Liver (tissue), 9 donors: ENCODE results near the gene FRMD4A. TPM values are rescaled to one million over a fixed set of nuclear protein-coding genes. Genes with fewer than 3 reads are reported as not detected.

Experiments
- DNase-seq: peaks from one replicate; pipeline ENCODE4 v3.0.0-alpha.2; 2017; ENCODE audit warnings: low spot score
- H3K27ac ChIP-seq, 2 donors: one replicate each; pipeline ENCODE4 v1.7.0; 2013; ENCODE audit warnings: inconsistent platforms in 2 of 2, low read length in 2 of 2, control low read depth in 1 of 2, low read depth in 1 of 2, mild to moderate bottlenecking in 1 of 2
- H3K27me3 ChIP-seq, 4 donors: one replicate each; pipeline versions ENCODE4 v1.6.1 to v1.7.0; 2013; ENCODE audit warnings: low read length in 3 of 4, inconsistent platforms in 1 of 4, mild to moderate bottlenecking in 1 of 4, moderate library complexity in 1 of 4; ENCODE audit not compliant: control insufficient read depth in 4 of 4, insufficient read depth in 4 of 4
- H3K36me3 ChIP-seq, 4 donors: one replicate each; pipeline versions ENCODE4 v1.6.1 to v1.7.0; 2013; ENCODE audit warnings: low read length in 3 of 4, mild to moderate bottlenecking in 3 of 4, low read depth in 1 of 4, moderate library complexity in 1 of 4; ENCODE audit not compliant: control insufficient read depth in 4 of 4, insufficient read depth in 3 of 4
- H3K4me1 ChIP-seq, 4 donors: one replicate each; pipeline versions ENCODE4 v1.6.1 to v1.7.0; 2013; ENCODE audit warnings: low read length in 3 of 4, mild to moderate bottlenecking in 3 of 4, moderate library complexity in 1 of 4; ENCODE audit not compliant: control insufficient read depth in 4 of 4, insufficient read depth in 4 of 4
- H3K4me3 ChIP-seq, 3 donors: one replicate each; pipeline versions ENCODE4 v1.6.1 to v1.7.0; 2013; ENCODE audit warnings: low read length in 3 of 3, control low read depth in 1 of 3, low read depth in 1 of 3, mild to moderate bottlenecking in 1 of 3
- H3K9ac ChIP-seq, 2 donors: one replicate each; pipeline ENCODE4 v1.7.0; 2013; ENCODE audit warnings: low read length in 2 of 2, mild to moderate bottlenecking in 2 of 2, moderate library complexity in 2 of 2, control low read depth in 1 of 2, low read depth in 1 of 2
- H3K9me3 ChIP-seq, 4 donors: one replicate each; pipeline versions ENCODE4 v1.6.1 to v1.7.0; 2013; ENCODE audit warnings: low read length in 3 of 4; ENCODE audit not compliant: control insufficient read depth in 4 of 4
- EGR1 ChIP-seq, 2 donors: IDR thresholded peaks; 2 replicates each; pipeline ENCODE4 v1.6.1; 2016 to 2018; ENCODE audit warnings: antibody characterized with exemption in 2 of 2, low read depth in 2 of 2
- FOXA1 ChIP-seq: IDR thresholded peaks from 2 replicates; pipeline ENCODE4 v1.6.1; 2016; ENCODE audit warnings: antibody characterized with exemption
- FOXA2 ChIP-seq: IDR thresholded peaks from 2 replicates; pipeline ENCODE4 v1.6.1; 2016; ENCODE audit warnings: antibody characterized with exemption
- GABPA ChIP-seq, 2 donors: IDR thresholded peaks in 1 of 2; conservative IDR thresholded peaks in 1 of 2; 2 replicates each; pipeline ENCODE4 v1.6.1; 2016; ENCODE audit warnings: antibody characterized with exemption in 2 of 2, mild to moderate bottlenecking in 1 of 2, moderate library complexity in 1 of 2
- HNF4A ChIP-seq, 2 donors: conservative IDR thresholded peaks; 2 replicates each; pipeline ENCODE4 v1.6.1; 2016; ENCODE audit warnings: antibody characterized with exemption in 2 of 2, mild to moderate bottlenecking in 2 of 2
- HNF4G ChIP-seq: IDR thresholded peaks from 2 replicates; pipeline ENCODE4 v1.6.1; 2016; ENCODE audit warnings: antibody characterized with exemption
- JUND ChIP-seq, 2 donors: IDR thresholded peaks; 2 replicates each; pipeline ENCODE4 v1.6.1; 2016; ENCODE audit warnings: antibody characterized with exemption in 2 of 2
- NR2F2 ChIP-seq: IDR thresholded peaks from 2 replicates; pipeline ENCODE4 v1.6.1; 2016; ENCODE audit warnings: antibody characterized with exemption
- RAD21 ChIP-seq, 2 donors: IDR thresholded peaks; 2 replicates each; pipeline ENCODE4 v1.6.1; 2016; ENCODE audit warnings: antibody characterized with exemption in 2 of 2, mild to moderate bottlenecking in 2 of 2
- RXRA ChIP-seq, 2 donors: IDR thresholded peaks; 2 replicates each; pipeline ENCODE4 v1.6.1; 2017 to 2018; ENCODE audit warnings: antibody characterized with exemption in 2 of 2, mild to moderate bottlenecking in 1 of 2
- SP1 ChIP-seq: IDR thresholded peaks from 2 replicates; pipeline ENCODE4 v1.6.1; 2018; ENCODE audit warnings: antibody characterized with exemption, mild to moderate bottlenecking
- TAF1 ChIP-seq: conservative IDR thresholded peaks from 2 replicates; pipeline ENCODE4 v1.6.1; 2016; ENCODE audit warnings: antibody characterized with exemption, mild to moderate bottlenecking
- YY1 ChIP-seq: IDR thresholded peaks from 2 replicates; pipeline ENCODE4 v1.6.1; 2016; ENCODE audit warnings: antibody characterized with exemption, mild to moderate bottlenecking
- WGBS: extraction: QIAGEN DNeasy Blood & Tissue Kit; methylation state at CpG from one replicate; pipeline ENCODE4 v1.1.7; 2013; 5-methylcytosine and 5-hydroxymethylcytosine counted together
- polyA plus RNA-seq, 2 donors: library from polyadenylated mRNA; stranded (reverse) in 1 of 2; unstranded in 1 of 2; fragments of 200-250 nt in 1 of 2; fragments of >200 nt in 1 of 2; fragmentation: Nextera tagmentation in 1 of 2; extraction: Ambion mirVana in 1 of 2; gene quantifications; one replicate each; pipeline versions ENCODE4 v1.2.1 to v1.2.3, GENCODE V29; 2013 to 2015
- total RNA-seq, 2 donors: library from RNA; depleted of rRNA; stranded (reverse); fragments of >200 nt; gene quantifications; one replicate each; pipeline ENCODE4 v1.2.3, GENCODE V29; 2014
- TF ChIP-seq, protein P1 (sequence below): IDR thresholded peaks from 2 replicates; pipeline ENCODE4 v1.6.1; 2016; ENCODE audit warnings: antibody characterized with exemption
- TF ChIP-seq, protein P2 (sequence below): IDR thresholded peaks from 2 replicates; pipeline ENCODE4 v1.6.1; 2016; ENCODE audit warnings: antibody characterized with exemption
- TF ChIP-seq, protein P3 (sequence below): fragments of 150-350 bp; IDR thresholded peaks from 2 replicates; pipeline ENCODE4 v1.5.1; 2017; ENCODE audit warnings: improper control_type of control experiment, low read depth, low read length; ENCODE audit not compliant: missing input control
- TF ChIP-seq, protein P4 (sequence below): IDR thresholded peaks from 2 replicates; pipeline ENCODE4 v1.6.1; 2016; ENCODE audit warnings: antibody characterized with exemption, mild to moderate bottlenecking
- TF ChIP-seq, protein P5 (sequence below): IDR thresholded peaks from 2 replicates; pipeline ENCODE4 v1.6.1; 2016; ENCODE audit warnings: antibody characterized with exemption
- donor health status: healthy.
- donor health status: healthy.
- donor health status: healthy.
- donor health status: healthy.
- donor health status: healthy.

Gene FRMD4A
- total and polyA plus RNA-seq, 4 donors, result 8.2 to 34.3 (median 13.1) TPM

DNA sequence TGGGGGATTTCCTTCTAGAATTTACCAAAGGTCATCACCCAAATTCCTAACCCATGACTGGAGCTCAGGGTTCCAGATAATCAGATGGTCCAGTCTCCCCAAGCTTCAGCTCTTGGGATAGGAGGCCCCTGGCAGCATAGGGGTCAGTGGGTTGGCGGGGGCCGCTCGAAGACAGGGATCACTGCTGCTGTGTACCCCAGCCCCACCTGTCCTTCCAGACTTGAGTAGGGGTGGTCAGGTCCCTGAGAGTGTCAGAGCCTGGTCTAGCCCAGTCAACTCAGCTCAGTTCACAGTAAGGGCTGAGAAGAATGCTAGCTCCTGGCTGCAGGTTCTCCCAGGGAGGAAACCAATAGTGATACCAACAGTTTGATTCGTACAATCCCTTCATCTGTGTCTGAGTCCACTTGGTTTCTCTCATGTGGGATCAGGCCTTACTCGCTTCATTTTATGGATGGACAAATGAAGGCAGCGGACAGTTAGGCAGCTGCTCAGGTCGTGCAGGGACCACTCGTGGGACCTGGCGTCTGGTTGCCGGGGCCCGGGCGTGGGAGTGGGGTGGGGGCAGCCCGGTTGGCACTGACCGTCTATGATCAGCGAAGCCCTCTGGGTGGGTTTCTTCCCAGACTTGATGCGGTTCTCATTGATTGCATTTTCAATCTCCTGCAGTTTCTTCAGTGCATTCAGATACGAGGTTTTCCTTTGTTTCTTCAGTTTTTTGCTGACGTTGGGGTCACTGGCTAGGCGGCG is 665.0 kb downstream of the FRMD4A start:
- Histone ChIP-seq H3K4me1 (peaks cover 3 to 14% (median 5%) of the 10 kb centered on the region in 4 donors), H3K27me3 (no peaks in the 10 kb centered on the region), H3K4me3 (no peak overlapping the region), H3K36me3 (peaks cover 0 to 39% (median 23%) of the 10 kb centered on the region in 4 donors), H3K9ac (no peak overlapping the region), H3K27ac (no peak overlapping the region), H3K9me3 (no peaks in the 10 kb centered on the region)
- WGBS, result 88% methylated on average over 20 of the region's 20 CpGs
- no peak for DNase-seq
- TF ChIP-seq FOXA2 (no peak), NR2F2 (no peak), SP1 (no peak), RXRA (IDR thresholded peaks at IDR 0.05) (no peak), HNF4A (conservative IDR thresholded peaks at IDR 0.05) (no peak), JUND (IDR thresholded peaks at IDR 0.05) (no peak), FOXA1 (no peak), TAF1 (no peak), EGR1 (IDR thresholded peaks at IDR 0.05; ENCODE audit: low read depth in 2 of 2) (no peak), GABPA (IDR thresholded peaks at IDR 0.05 in 1 of 2, conservative IDR thresholded peaks at IDR 0.05 in 1 of 2) (no peak), RAD21 (IDR thresholded peaks at IDR 0.05) (no peak), HNF4G (no peak), YY1 (no peak)
- TF ChIP-seq, protein P1, sequence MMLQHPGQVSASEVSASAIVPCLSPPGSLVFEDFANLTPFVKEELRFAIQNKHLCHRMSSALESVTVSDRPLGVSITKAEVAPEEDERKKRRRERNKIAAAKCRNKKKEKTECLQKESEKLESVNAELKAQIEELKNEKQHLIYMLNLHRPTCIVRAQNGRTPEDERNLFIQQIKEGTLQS, result no peak
- TF ChIP-seq, protein P2, sequence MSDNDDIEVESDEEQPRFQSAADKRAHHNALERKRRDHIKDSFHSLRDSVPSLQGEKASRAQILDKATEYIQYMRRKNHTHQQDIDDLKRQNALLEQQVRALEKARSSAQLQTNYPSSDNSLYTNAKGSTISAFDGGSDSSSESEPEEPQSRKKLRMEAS, result no peak
- TF ChIP-seq, protein P3, sequence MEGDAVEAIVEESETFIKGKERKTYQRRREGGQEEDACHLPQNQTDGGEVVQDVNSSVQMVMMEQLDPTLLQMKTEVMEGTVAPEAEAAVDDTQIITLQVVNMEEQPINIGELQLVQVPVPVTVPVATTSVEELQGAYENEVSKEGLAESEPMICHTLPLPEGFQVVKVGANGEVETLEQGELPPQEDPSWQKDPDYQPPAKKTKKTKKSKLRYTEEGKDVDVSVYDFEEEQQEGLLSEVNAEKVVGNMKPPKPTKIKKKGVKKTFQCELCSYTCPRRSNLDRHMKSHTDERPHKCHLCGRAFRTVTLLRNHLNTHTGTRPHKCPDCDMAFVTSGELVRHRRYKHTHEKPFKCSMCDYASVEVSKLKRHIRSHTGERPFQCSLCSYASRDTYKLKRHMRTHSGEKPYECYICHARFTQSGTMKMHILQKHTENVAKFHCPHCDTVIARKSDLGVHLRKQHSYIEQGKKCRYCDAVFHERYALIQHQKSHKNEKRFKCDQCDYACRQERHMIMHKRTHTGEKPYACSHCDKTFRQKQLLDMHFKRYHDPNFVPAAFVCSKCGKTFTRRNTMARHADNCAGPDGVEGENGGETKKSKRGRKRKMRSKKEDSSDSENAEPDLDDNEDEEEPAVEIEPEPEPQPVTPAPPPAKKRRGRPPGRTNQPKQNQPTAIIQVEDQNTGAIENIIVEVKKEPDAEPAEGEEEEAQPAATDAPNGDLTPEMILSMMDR, result no peak
- TF ChIP-seq, protein P4, sequence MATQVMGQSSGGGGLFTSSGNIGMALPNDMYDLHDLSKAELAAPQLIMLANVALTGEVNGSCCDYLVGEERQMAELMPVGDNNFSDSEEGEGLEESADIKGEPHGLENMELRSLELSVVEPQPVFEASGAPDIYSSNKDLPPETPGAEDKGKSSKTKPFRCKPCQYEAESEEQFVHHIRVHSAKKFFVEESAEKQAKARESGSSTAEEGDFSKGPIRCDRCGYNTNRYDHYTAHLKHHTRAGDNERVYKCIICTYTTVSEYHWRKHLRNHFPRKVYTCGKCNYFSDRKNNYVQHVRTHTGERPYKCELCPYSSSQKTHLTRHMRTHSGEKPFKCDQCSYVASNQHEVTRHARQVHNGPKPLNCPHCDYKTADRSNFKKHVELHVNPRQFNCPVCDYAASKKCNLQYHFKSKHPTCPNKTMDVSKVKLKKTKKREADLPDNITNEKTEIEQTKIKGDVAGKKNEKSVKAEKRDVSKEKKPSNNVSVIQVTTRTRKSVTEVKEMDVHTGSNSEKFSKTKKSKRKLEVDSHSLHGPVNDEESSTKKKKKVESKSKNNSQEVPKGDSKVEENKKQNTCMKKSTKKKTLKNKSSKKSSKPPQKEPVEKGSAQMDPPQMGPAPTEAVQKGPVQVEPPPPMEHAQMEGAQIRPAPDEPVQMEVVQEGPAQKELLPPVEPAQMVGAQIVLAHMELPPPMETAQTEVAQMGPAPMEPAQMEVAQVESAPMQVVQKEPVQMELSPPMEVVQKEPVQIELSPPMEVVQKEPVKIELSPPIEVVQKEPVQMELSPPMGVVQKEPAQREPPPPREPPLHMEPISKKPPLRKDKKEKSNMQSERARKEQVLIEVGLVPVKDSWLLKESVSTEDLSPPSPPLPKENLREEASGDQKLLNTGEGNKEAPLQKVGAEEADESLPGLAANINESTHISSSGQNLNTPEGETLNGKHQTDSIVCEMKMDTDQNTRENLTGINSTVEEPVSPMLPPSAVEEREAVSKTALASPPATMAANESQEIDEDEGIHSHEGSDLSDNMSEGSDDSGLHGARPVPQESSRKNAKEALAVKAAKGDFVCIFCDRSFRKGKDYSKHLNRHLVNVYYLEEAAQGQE, result no peak
- TF ChIP-seq, protein P5, sequence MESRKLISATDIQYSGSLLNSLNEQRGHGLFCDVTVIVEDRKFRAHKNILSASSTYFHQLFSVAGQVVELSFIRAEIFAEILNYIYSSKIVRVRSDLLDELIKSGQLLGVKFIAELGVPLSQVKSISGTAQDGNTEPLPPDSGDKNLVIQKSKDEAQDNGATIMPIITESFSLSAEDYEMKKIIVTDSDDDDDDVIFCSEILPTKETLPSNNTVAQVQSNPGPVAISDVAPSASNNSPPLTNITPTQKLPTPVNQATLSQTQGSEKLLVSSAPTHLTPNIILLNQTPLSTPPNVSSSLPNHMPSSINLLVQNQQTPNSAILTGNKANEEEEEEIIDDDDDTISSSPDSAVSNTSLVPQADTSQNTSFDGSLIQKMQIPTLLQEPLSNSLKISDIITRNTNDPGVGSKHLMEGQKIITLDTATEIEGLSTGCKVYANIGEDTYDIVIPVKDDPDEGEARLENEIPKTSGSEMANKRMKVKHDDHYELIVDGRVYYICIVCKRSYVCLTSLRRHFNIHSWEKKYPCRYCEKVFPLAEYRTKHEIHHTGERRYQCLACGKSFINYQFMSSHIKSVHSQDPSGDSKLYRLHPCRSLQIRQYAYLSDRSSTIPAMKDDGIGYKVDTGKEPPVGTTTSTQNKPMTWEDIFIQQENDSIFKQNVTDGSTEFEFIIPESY, result no peak
